ENCODE results near the gene OST4.
A peak's percentile ranks its signal among the peaks of the same experiment; 100 is the strongest.

OST4 gene

GRCh38 chr2:27069961-27070618, 1.4 kb downstream of the OST4 start:
- no peak overlapping the region for H2BK120ac ChIP-seq (ENCODE audit: low read depth, low read length)
- no peak overlapping the region for H2AK5ac ChIP-seq (ENCODE audit: low read depth, low read length)
- H2BK5ac ChIP-seq (ENCODE audit: low read length) = no peak overlapping the region
- no peak overlapping the region for H3K18ac ChIP-seq (ENCODE audit: low read length)
- peaks cover 12 to 16% of the 10 kb centered on the region in 2 donors for H3K4me1 ChIP-seq (ENCODE audit: control insufficient read depth in 2 of 2, insufficient read depth in 1 of 2, low read depth in 1 of 2, low read length in 2 of 2)
- peak overlapping the region in 1 of 2 donors; percentile 94 for H3K4me3 ChIP-seq (ENCODE audit: low read length in 2 of 2)
- H3K9ac ChIP-seq (ENCODE audit: low read depth, low read length, poor library complexity) = peak overlapping the region; percentile 3
- no peak overlapping the region for H3K14ac ChIP-seq (ENCODE audit: low read length)
- H3K36me3 ChIP-seq (replicated peaks in 1 of 2; ENCODE audit: control insufficient read depth in 2 of 2, insufficient read depth in 2 of 2, low read length in 2 of 2) = peaks cover 25 to 53% of the 10 kb centered on the region in 2 donors
- H3K27ac ChIP-seq (replicated peaks; ENCODE audit: low read length) = no peak overlapping the region
- no peak overlapping the region for H4K8ac ChIP-seq (ENCODE audit: low read depth, low read length)
- H3K4ac ChIP-seq (ENCODE audit: low read length) = no peak overlapping the region
- H4K91ac ChIP-seq (ENCODE audit: low read depth, low read length, poor library complexity) = no peak overlapping the region
- no peak overlapping the region for H2AFZ ChIP-seq (ENCODE audit: low read length)
- H3K27me3 ChIP-seq (ENCODE audit: control insufficient read depth in 3 of 3, insufficient read depth in 3 of 3, low read depth in 1 of 3, low read length in 3 of 3) = no peaks in the 10 kb centered on the region
- WGBS, 2 donors (ENCODE audit: extremely low coverage in 2 of 2, insufficient read length in 2 of 2, insufficient replicate concordance in 1 of 2) = no CpG with 5 or more reads among the region's 8 CpGs
- no peaks in the 10 kb centered on the region for H3K9me3 ChIP-seq (replicated peaks in 1 of 2; ENCODE audit: control insufficient read depth in 2 of 2, insufficient read depth in 1 of 2, low read depth in 1 of 2, low read length in 2 of 2)
- H3K4me2 ChIP-seq (ENCODE audit: insufficient read depth, low read length, poor library complexity, severe bottlenecking) = no peak overlapping the region
- H2BK15ac ChIP-seq (ENCODE audit: low read length) = no peak overlapping the region
- DNase-seq (ENCODE audit: low spot score) = no peak
- H2BK12ac ChIP-seq (ENCODE audit: low read length) = no peak overlapping the region
- H3K23ac ChIP-seq (ENCODE audit: low read depth, low read length, poor library complexity) = no peak overlapping the region
- peaks cover 7% of the 10 kb centered on the region for H3K79me1 ChIP-seq (ENCODE audit: low read depth, low read length)

GRCh38 chr2:27069436-27069835, 2.0 kb downstream of the OST4 start:
- Histone ChIP-seq H3K27ac (replicated peaks; ENCODE audit: low read length) (no peak overlapping the region), H2BK15ac (ENCODE audit: low read length) (no peak overlapping the region), H3K79me1 (ENCODE audit: low read depth, low read length) (peaks cover 7% of the 10 kb centered on the region), H3K18ac (ENCODE audit: low read length) (no peak overlapping the region), H2AFZ (ENCODE audit: low read length) (no peak overlapping the region), H3K27me3 (ENCODE audit: control insufficient read depth in 3 of 3, insufficient read depth in 3 of 3, low read depth in 1 of 3, low read length in 3 of 3) (no peaks in the 10 kb centered on the region), H4K8ac (ENCODE audit: low read depth, low read length) (no peak overlapping the region), H3K14ac (ENCODE audit: low read length) (no peak overlapping the region), H3K4me2 (ENCODE audit: insufficient read depth, low read length, poor library complexity, severe bottlenecking) (no peak overlapping the region), H4K91ac (ENCODE audit: low read depth, low read length, poor library complexity) (no peak overlapping the region), H3K9ac (ENCODE audit: low read depth, low read length, poor library complexity) (no peak overlapping the region), H3K4me3 (ENCODE audit: low read length in 2 of 2) (no peak overlapping the region), H3K9me3 (replicated peaks in 1 of 2; ENCODE audit: control insufficient read depth in 2 of 2, insufficient read depth in 1 of 2, low read depth in 1 of 2, low read length in 2 of 2) (no peaks in the 10 kb centered on the region), H3K36me3 (replicated peaks in 1 of 2; ENCODE audit: control insufficient read depth in 2 of 2, insufficient read depth in 2 of 2, low read length in 2 of 2) (peaks cover 27 to 57% of the 10 kb centered on the region in 2 donors), H2BK12ac (ENCODE audit: low read length) (no peak overlapping the region), H3K23ac (ENCODE audit: low read depth, low read length, poor library complexity) (no peak overlapping the region), H3K4ac (ENCODE audit: low read length) (no peak overlapping the region), H2BK5ac (ENCODE audit: low read length) (no peak overlapping the region), H2AK5ac (ENCODE audit: low read depth, low read length) (no peak overlapping the region), H3K4me1 (ENCODE audit: control insufficient read depth in 2 of 2, insufficient read depth in 1 of 2, low read depth in 1 of 2, low read length in 2 of 2) (peaks cover 12 to 16% of the 10 kb centered on the region in 2 donors), H2BK120ac (ENCODE audit: low read depth, low read length) (no peak overlapping the region)
- WGBS, 2 donors (ENCODE audit: extremely low coverage in 2 of 2, insufficient read length in 2 of 2, insufficient replicate concordance in 1 of 2) = no CpG with 5 or more reads among the region's 6 CpGs
- DNase-seq (ENCODE audit: low spot score) = no peak

GRCh38 chr2:27067385-27067784, 4.1 kb downstream of the OST4 start:
- no peak overlapping the region for H2BK12ac ChIP-seq (ENCODE audit: low read length)
- no peak overlapping the region for H2BK15ac ChIP-seq (ENCODE audit: low read length)
- H2AFZ ChIP-seq (ENCODE audit: low read length) = no peak overlapping the region
- H3K23ac ChIP-seq (ENCODE audit: low read depth, low read length, poor library complexity) = no peak overlapping the region
- H2AK5ac ChIP-seq (ENCODE audit: low read depth, low read length) = no peak overlapping the region
- H2BK120ac ChIP-seq (ENCODE audit: low read depth, low read length) = no peak overlapping the region
- H4K91ac ChIP-seq (ENCODE audit: low read depth, low read length, poor library complexity) = no peak overlapping the region
- no peaks in the 10 kb centered on the region for H3K27me3 ChIP-seq (ENCODE audit: control insufficient read depth in 3 of 3, insufficient read depth in 3 of 3, low read depth in 1 of 3, low read length in 3 of 3)
- no peak overlapping the region for H3K18ac ChIP-seq (ENCODE audit: low read length)
- WGBS, 2 donors (ENCODE audit: extremely low coverage in 2 of 2, insufficient read length in 2 of 2, insufficient replicate concordance in 1 of 2) = no CpG with 5 or more reads among the region's 5 CpGs
- H3K4me3 ChIP-seq (ENCODE audit: low read length in 2 of 2) = no peak overlapping the region
- H3K4ac ChIP-seq (ENCODE audit: low read length) = no peak overlapping the region
- H3K27ac ChIP-seq (replicated peaks; ENCODE audit: low read length) = no peak overlapping the region
- H3K36me3 ChIP-seq (replicated peaks in 1 of 2; ENCODE audit: control insufficient read depth in 2 of 2, insufficient read depth in 2 of 2, low read length in 2 of 2) = peaks cover 34 to 74% of the 10 kb centered on the region in 2 donors
- peaks cover 7% of the 10 kb centered on the region for H3K79me1 ChIP-seq (ENCODE audit: low read depth, low read length)
- peaks cover 0 to 2% of the 10 kb centered on the region in 2 donors for H3K9me3 ChIP-seq (replicated peaks in 1 of 2; ENCODE audit: control insufficient read depth in 2 of 2, insufficient read depth in 1 of 2, low read depth in 1 of 2, low read length in 2 of 2)
- no peak overlapping the region for H3K4me2 ChIP-seq (ENCODE audit: insufficient read depth, low read length, poor library complexity, severe bottlenecking)
- no peak overlapping the region for H2BK5ac ChIP-seq (ENCODE audit: low read length)
- DNase-seq (ENCODE audit: low spot score) = no peak
- no peak overlapping the region for H4K8ac ChIP-seq (ENCODE audit: low read depth, low read length)
- H3K9ac ChIP-seq (ENCODE audit: low read depth, low read length, poor library complexity) = no peak overlapping the region
- H3K14ac ChIP-seq (ENCODE audit: low read length) = no peak overlapping the region
- peaks cover 8 to 9% of the 10 kb centered on the region in 2 donors for H3K4me1 ChIP-seq (ENCODE audit: control insufficient read depth in 2 of 2, insufficient read depth in 1 of 2, low read depth in 1 of 2, low read length in 2 of 2)

GRCh38 chr2:27065128-27065527, 6.3 kb downstream of the OST4 start:
- peaks cover 1% of the 10 kb centered on the region for H3K79me1 ChIP-seq (ENCODE audit: low read depth, low read length)
- H2BK5ac ChIP-seq (ENCODE audit: low read length) = no peak overlapping the region
- no peak overlapping the region for H3K18ac ChIP-seq (ENCODE audit: low read length)
- H3K9ac ChIP-seq (ENCODE audit: low read depth, low read length, poor library complexity) = no peak overlapping the region
- no peak overlapping the region for H3K27ac ChIP-seq (replicated peaks; ENCODE audit: low read length)
- peaks cover 0 to 2% of the 10 kb centered on the region in 2 donors for H3K9me3 ChIP-seq (replicated peaks in 1 of 2; ENCODE audit: control insufficient read depth in 2 of 2, insufficient read depth in 1 of 2, low read depth in 1 of 2, low read length in 2 of 2)
- no peaks in the 10 kb centered on the region for H3K4me1 ChIP-seq (ENCODE audit: control insufficient read depth in 2 of 2, insufficient read depth in 1 of 2, low read depth in 1 of 2, low read length in 2 of 2)
- H3K4me2 ChIP-seq (ENCODE audit: insufficient read depth, low read length, poor library complexity, severe bottlenecking) = no peak overlapping the region
- no peak overlapping the region for H4K8ac ChIP-seq (ENCODE audit: low read depth, low read length)
- no CpG with 5 or more reads among the region's 3 CpGs for WGBS, 2 donors (ENCODE audit: extremely low coverage in 2 of 2, insufficient read length in 2 of 2, insufficient replicate concordance in 1 of 2)
- no peak overlapping the region for H2AK5ac ChIP-seq (ENCODE audit: low read depth, low read length)
- H3K27me3 ChIP-seq (ENCODE audit: control insufficient read depth in 3 of 3, insufficient read depth in 3 of 3, low read depth in 1 of 3, low read length in 3 of 3) = no peaks in the 10 kb centered on the region
- DNase-seq (ENCODE audit: low spot score) = no peak
- no peak overlapping the region for H4K91ac ChIP-seq (ENCODE audit: low read depth, low read length, poor library complexity)
- H3K36me3 ChIP-seq (replicated peaks in 1 of 2; ENCODE audit: control insufficient read depth in 2 of 2, insufficient read depth in 2 of 2, low read length in 2 of 2) = peaks cover 37 to 86% of the 10 kb centered on the region in 2 donors
- H2BK120ac ChIP-seq (ENCODE audit: low read depth, low read length) = no peak overlapping the region
- no peak overlapping the region for H3K4me3 ChIP-seq (ENCODE audit: low read length in 2 of 2)
- H2AFZ ChIP-seq (ENCODE audit: low read length) = no peak overlapping the region
- H2BK15ac ChIP-seq (ENCODE audit: low read length) = no peak overlapping the region
- no peak overlapping the region for H3K23ac ChIP-seq (ENCODE audit: low read depth, low read length, poor library complexity)
- H3K4ac ChIP-seq (ENCODE audit: low read length) = no peak overlapping the region
- H3K14ac ChIP-seq (ENCODE audit: low read length) = no peak overlapping the region
- H2BK12ac ChIP-seq (ENCODE audit: low read length) = no peak overlapping the region
